Mammary epithelial cell (primary cell): Measurements from ENCODE around the gene DUS3L.

Experiments used
- EZH2 ChIP-seq: IDR thresholded peaks from 2 replicates; pipeline ENCODE4 v1.6.1; 2012; ENCODE audit warnings: low read length, inconsistent platforms, borderline replicate concordance
- TF ChIP-seq, protein P1 (sequence below), 2 donors: IDR thresholded peaks in 1 of 2; conservative IDR thresholded peaks in 1 of 2; 2 replicates each; pipeline ENCODE4 v1.5.1; 2011 to 2012; ENCODE audit warnings: inconsistent platforms in 2 of 2, low read length in 2 of 2, mild to moderate bottlenecking in 2 of 2, control low read depth in 1 of 2, low read depth in 1 of 2; ENCODE audit not compliant: insufficient read depth in 1 of 2; ENCODE audit errors: extremely low read depth in 1 of 2

GRCh38 chr19:5829567-5830310, 38.8 kb upstream of the DUS3L start:
- TF ChIP-seq, protein P1, sequence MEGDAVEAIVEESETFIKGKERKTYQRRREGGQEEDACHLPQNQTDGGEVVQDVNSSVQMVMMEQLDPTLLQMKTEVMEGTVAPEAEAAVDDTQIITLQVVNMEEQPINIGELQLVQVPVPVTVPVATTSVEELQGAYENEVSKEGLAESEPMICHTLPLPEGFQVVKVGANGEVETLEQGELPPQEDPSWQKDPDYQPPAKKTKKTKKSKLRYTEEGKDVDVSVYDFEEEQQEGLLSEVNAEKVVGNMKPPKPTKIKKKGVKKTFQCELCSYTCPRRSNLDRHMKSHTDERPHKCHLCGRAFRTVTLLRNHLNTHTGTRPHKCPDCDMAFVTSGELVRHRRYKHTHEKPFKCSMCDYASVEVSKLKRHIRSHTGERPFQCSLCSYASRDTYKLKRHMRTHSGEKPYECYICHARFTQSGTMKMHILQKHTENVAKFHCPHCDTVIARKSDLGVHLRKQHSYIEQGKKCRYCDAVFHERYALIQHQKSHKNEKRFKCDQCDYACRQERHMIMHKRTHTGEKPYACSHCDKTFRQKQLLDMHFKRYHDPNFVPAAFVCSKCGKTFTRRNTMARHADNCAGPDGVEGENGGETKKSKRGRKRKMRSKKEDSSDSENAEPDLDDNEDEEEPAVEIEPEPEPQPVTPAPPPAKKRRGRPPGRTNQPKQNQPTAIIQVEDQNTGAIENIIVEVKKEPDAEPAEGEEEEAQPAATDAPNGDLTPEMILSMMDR (conservative IDR thresholded peaks at IDR 0.05 in 1 of 2, IDR thresholded peaks at IDR 0.05 in 1 of 2; ENCODE audit: extremely low read depth in 1 of 2, insufficient read depth in 1 of 2, low read depth in 1 of 2, low read length in 2 of 2) = no peak
- TF ChIP-seq EZH2 = no peak
